GM23338 (cell line): ENCODE measurements around the gene TBX10. TPM values are rescaled to one million over a fixed set of nuclear protein-coding genes. Genes with fewer than 3 reads are reported as not detected.

Source experiments
- ATAC-seq: fragments of 200-7000 bp; cut with Tn5 transposase; 3 replicates; pipeline ENCODE4 v1.9.1; 2020
- DNase-seq: peaks from one replicate; pipeline ENCODE4 v3.0.0-alpha.2; 2015; ENCODE audit warnings: low spot score
- H2AFZ ChIP-seq: fragments of 200-600 bp; sonication (generic); 2 replicates; pipeline ENCODE4 v1.8.0; 2016; ENCODE audit warnings: antibody characterized with exemption, mild to moderate bottlenecking, moderate library complexity
- H3F3A ChIP-seq: fragments of 200-600 bp; sonication (generic); replicated peaks from 2 replicates; pipeline ENCODE4 v1.8.0; 2017; ENCODE audit warnings: antibody characterized with exemption, mixed run types, low read depth
- H3K27ac ChIP-seq: fragments of 200-600 bp; sonication (generic); 2 replicates; pipeline ENCODE4 v1.6.1; 2016; ENCODE audit warnings: low read depth
- H3K27me3 ChIP-seq: fragments of 200-600 bp; sonication (generic); 2 replicates; pipeline ENCODE4 v1.8.0; 2016; ENCODE audit warnings: mild to moderate bottlenecking, mixed run types, moderate library complexity; ENCODE audit not compliant: insufficient read depth
- H3K36me3 ChIP-seq: fragments of 200-600 bp; sonication (generic); 2 replicates; pipeline ENCODE4 v1.8.0; 2016; ENCODE audit warnings: mild to moderate bottlenecking; ENCODE audit not compliant: insufficient read depth
- H3K4me1 ChIP-seq: fragments of 200-600 bp; sonication (generic); 2 replicates; pipeline ENCODE4 v1.8.0; 2016; ENCODE audit warnings: mild to moderate bottlenecking, moderate library complexity; ENCODE audit not compliant: insufficient read depth
- H3K4me2 ChIP-seq: fragments of 200-600 bp; sonication (generic); 2 replicates; pipeline ENCODE4 v1.7.1; 2017; ENCODE audit warnings: mixed run types
- H3K4me3 ChIP-seq: fragments of 200-600 bp; sonication (generic); 2 replicates; pipeline ENCODE4 v1.6.1; 2016; ENCODE audit warnings: mixed run types
- H3K79me2 ChIP-seq: fragments of 200-600 bp; sonication (generic); replicated peaks from 2 replicates; pipeline ENCODE4 v1.8.0; 2017; ENCODE audit warnings: mild to moderate bottlenecking; ENCODE audit not compliant: insufficient read depth
- H3K9me2 ChIP-seq: fragments of 200-600 bp; sonication (generic); 2 replicates; pipeline ENCODE4 v1.8.0; 2017; ENCODE audit not compliant: insufficient read depth
- H4K20me1 ChIP-seq: fragments of 200-600 bp; sonication (generic); replicated peaks from 2 replicates; pipeline ENCODE4 v1.8.0; 2017; ENCODE audit warnings: mild to moderate bottlenecking; ENCODE audit not compliant: insufficient read depth
- H3K27ac Mint-ChIP-seq: 2 replicates; pipeline ENCODE4 v1.8.0; 2020; ENCODE audit warnings: inconsistent platforms, mild to moderate bottlenecking, moderate library complexity, mixed read lengths
- H3K27me3 Mint-ChIP-seq: 3 replicates; pipeline ENCODE4 v1.8.0; 2022; ENCODE audit warnings: low read depth, mild to moderate bottlenecking, moderate library complexity, mixed read lengths, inconsistent platforms; ENCODE audit not compliant: insufficient read depth, poor library complexity
- H3K36me3 Mint-ChIP-seq: 3 replicates; pipeline ENCODE4 v1.8.0; 2021; ENCODE audit warnings: low read depth, mild to moderate bottlenecking, inconsistent platforms, moderate library complexity, mixed read lengths
- H3K4me1 Mint-ChIP-seq: 3 replicates; pipeline ENCODE4 v1.8.0; 2020; ENCODE audit warnings: mild to moderate bottlenecking, inconsistent platforms, mixed read lengths
- H3K4me3 Mint-ChIP-seq: 3 replicates; pipeline ENCODE4 v1.8.0; 2021; ENCODE audit warnings: moderate library complexity, mild to moderate bottlenecking, inconsistent platforms, mixed read lengths
- H3K9me3 Mint-ChIP-seq: 3 replicates; pipeline ENCODE4 v1.8.0; 2020; ENCODE audit warnings: moderate library complexity, mild to moderate bottlenecking, inconsistent platforms, mixed read lengths
- CREB1 ChIP-seq: fragments of 250-450 bp; sonication (Bioruptor Pico); IDR thresholded peaks from 2 replicates; pipeline ENCODE4 v1.5.0; 2020; ENCODE audit warnings: low read depth, mild to moderate bottlenecking, moderate library complexity
- EZH2 ChIP-seq: fragments of 200-600 bp; sonication (generic); IDR thresholded peaks from one replicate; pipeline ENCODE4 v1.8.0; 2017; ENCODE audit warnings: antibody characterized with exemption, mild to moderate bottlenecking, low read depth; ENCODE audit not compliant: unreplicated experiment
- EZH2phosphoT487 ChIP-seq: fragments of 200-600 bp; sonication (generic); IDR thresholded peaks from one replicate; pipeline ENCODE4 v1.8.1; 2018; ENCODE audit warnings: antibody characterized with exemption; ENCODE audit not compliant: unreplicated experiment
- JUNB ChIP-seq: IDR thresholded peaks from one replicate; pipeline ENCODE4 v1.6.1; 2016; ENCODE audit warnings: antibody characterized with exemption; ENCODE audit not compliant: unreplicated experiment
- NANOG ChIP-seq: IDR thresholded peaks from 2 replicates; pipeline ENCODE4 v1.6.1; 2016; ENCODE audit warnings: antibody characterized with exemption, borderline replicate concordance
- POLR2AphosphoS5 ChIP-seq: IDR thresholded peaks from 2 replicates; pipeline ENCODE4 v1.6.1; 2016; ENCODE audit warnings: antibody characterized with exemption, low read depth
- STAT1 ChIP-seq: IDR thresholded peaks from one replicate; pipeline ENCODE4 v1.6.1; 2016; ENCODE audit warnings: antibody characterized with exemption; ENCODE audit not compliant: unreplicated experiment
- ZNF114 ChIP-seq: fragments of 250-450 bp; sonication (Bioruptor Pico); IDR thresholded peaks from 2 replicates; pipeline ENCODE4 v1.5.0; 2020; ENCODE audit warnings: mild to moderate bottlenecking, moderate library complexity
- ZNF331 ChIP-seq: fragments of 250-450 bp; sonication (Bioruptor Pico); IDR thresholded peaks from 2 replicates; pipeline ENCODE4 v1.5.0; 2020; ENCODE audit warnings: low read depth, mild to moderate bottlenecking, moderate library complexity
- polyA plus RNA-seq: library from polyadenylated mRNA; unstranded; fragments of >200 nt; fragmentation: Nextera tagmentation; extraction: Ambion mirVana; gene quantifications from 2 replicates; pipeline ENCODE4 v1.2.1, GENCODE V29; 2016
- total RNA-seq: library from RNA; depleted of rRNA; stranded (reverse); fragments of >200 nt; shearing (Covaris generic); gene quantifications from 2 replicates; pipeline ENCODE4 v1.2.3, GENCODE V29; 2014
- TF ChIP-seq, protein P1 (sequence below): IDR thresholded peaks from 2 replicates; pipeline ENCODE4 v1.6.1; 2016; ENCODE audit warnings: antibody characterized with exemption
- TF ChIP-seq, protein P2 (sequence below): fragments of 250-450 bp; sonication (Bioruptor Pico); IDR thresholded peaks from 2 replicates; pipeline ENCODE4 v1.5.0; 2020; ENCODE audit warnings: mild to moderate bottlenecking, moderate library complexity
- TF ChIP-seq, protein P3 (sequence below), 2 experiments: fragments of 200-600 bp in 1 of 2; sonication (generic) in 1 of 2; conservative IDR thresholded peaks; 2 replicates each; pipeline versions ENCODE4 v1.5.1 to v1.6.1; 2016 to 2017; ENCODE audit warnings: antibody characterized with exemption in 2 of 2, low read depth in 2 of 2, mild to moderate bottlenecking in 2 of 2, moderate library complexity in 1 of 2
- TF ChIP-seq, protein P4 (sequence below): IDR thresholded peaks from one replicate; pipeline ENCODE4 v1.6.1; 2018; ENCODE audit warnings: antibody characterized with exemption; ENCODE audit not compliant: unreplicated experiment

The TBX10 gene
- total and polyA plus RNA-seq, 2 experiments from 2014 or later = 0.10 TPM; not detected in 1

DNA sequence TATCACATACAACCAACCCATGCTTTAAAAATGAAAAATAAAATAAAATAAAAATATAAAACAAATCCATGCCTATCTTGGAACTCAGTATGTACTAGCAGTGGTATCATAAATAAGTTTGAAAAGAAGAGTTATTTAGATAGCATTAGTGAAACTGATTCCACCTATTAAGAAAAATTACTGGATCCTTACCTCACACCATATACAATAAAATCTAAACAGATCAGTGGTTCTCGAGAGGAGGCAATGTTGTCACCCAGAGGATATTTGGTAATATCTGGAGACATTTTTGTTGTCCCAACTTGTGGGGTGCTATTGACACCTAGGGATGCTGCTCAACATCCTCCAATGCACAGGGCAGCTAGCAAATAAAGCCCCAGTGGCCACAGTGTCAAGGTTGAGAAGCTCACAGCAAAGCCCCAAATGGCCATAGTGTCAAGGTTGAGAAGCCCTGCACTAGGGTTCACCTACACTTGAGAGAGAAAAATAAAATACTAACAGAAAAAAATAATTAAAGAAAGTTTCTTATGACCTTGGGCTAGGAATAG, 42.7 kb downstream of the TBX10 start:
- H3K9me3 Mint-ChIP-seq = peaks cover 19% of the 10 kb centered on the region
- no peak for DNase-seq
- Histone ChIP-seq H4K20me1 (no peaks in the 10 kb centered on the region), H3K9me2 (0 out of 2 replicates have a peak, but pooled peaks cover 2% of the 10 kb centered on the region), H3K36me3 (no peaks in the 10 kb centered on the region; the same call in 1 of the 2 replicates), H3K27ac (no peak overlapping the region), H3K27me3 (no peaks in the 10 kb centered on the region), H3K4me3 (no peak overlapping the region), H3K79me2 (no peaks in the 10 kb centered on the region), H3F3A (no peaks in the 10 kb centered on the region), H3K4me2 (no peak overlapping the region), H2AFZ (no peak overlapping the region), H3K4me1 (peaks cover 4% of the 10 kb centered on the region)
- TF ChIP-seq, protein P1, sequence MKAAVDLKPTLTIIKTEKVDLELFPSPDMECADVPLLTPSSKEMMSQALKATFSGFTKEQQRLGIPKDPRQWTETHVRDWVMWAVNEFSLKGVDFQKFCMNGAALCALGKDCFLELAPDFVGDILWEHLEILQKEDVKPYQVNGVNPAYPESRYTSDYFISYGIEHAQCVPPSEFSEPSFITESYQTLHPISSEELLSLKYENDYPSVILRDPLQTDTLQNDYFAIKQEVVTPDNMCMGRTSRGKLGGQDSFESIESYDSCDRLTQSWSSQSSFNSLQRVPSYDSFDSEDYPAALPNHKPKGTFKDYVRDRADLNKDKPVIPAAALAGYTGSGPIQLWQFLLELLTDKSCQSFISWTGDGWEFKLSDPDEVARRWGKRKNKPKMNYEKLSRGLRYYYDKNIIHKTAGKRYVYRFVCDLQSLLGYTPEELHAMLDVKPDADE = no peak
- TF ChIP-seq STAT1 (no peak), POLR2AphosphoS5 (no peak), JUNB (no peak), ZNF114 (CRISPR knock-in tag) (no peak), NANOG (no peak), CREB1 (CRISPR knock-in tag) (no peak), EZH2 (no peak), EZH2phosphoT487 (no peak), ZNF331 (CRISPR knock-in tag) (no peak)
- TF ChIP-seq, protein P2, sequence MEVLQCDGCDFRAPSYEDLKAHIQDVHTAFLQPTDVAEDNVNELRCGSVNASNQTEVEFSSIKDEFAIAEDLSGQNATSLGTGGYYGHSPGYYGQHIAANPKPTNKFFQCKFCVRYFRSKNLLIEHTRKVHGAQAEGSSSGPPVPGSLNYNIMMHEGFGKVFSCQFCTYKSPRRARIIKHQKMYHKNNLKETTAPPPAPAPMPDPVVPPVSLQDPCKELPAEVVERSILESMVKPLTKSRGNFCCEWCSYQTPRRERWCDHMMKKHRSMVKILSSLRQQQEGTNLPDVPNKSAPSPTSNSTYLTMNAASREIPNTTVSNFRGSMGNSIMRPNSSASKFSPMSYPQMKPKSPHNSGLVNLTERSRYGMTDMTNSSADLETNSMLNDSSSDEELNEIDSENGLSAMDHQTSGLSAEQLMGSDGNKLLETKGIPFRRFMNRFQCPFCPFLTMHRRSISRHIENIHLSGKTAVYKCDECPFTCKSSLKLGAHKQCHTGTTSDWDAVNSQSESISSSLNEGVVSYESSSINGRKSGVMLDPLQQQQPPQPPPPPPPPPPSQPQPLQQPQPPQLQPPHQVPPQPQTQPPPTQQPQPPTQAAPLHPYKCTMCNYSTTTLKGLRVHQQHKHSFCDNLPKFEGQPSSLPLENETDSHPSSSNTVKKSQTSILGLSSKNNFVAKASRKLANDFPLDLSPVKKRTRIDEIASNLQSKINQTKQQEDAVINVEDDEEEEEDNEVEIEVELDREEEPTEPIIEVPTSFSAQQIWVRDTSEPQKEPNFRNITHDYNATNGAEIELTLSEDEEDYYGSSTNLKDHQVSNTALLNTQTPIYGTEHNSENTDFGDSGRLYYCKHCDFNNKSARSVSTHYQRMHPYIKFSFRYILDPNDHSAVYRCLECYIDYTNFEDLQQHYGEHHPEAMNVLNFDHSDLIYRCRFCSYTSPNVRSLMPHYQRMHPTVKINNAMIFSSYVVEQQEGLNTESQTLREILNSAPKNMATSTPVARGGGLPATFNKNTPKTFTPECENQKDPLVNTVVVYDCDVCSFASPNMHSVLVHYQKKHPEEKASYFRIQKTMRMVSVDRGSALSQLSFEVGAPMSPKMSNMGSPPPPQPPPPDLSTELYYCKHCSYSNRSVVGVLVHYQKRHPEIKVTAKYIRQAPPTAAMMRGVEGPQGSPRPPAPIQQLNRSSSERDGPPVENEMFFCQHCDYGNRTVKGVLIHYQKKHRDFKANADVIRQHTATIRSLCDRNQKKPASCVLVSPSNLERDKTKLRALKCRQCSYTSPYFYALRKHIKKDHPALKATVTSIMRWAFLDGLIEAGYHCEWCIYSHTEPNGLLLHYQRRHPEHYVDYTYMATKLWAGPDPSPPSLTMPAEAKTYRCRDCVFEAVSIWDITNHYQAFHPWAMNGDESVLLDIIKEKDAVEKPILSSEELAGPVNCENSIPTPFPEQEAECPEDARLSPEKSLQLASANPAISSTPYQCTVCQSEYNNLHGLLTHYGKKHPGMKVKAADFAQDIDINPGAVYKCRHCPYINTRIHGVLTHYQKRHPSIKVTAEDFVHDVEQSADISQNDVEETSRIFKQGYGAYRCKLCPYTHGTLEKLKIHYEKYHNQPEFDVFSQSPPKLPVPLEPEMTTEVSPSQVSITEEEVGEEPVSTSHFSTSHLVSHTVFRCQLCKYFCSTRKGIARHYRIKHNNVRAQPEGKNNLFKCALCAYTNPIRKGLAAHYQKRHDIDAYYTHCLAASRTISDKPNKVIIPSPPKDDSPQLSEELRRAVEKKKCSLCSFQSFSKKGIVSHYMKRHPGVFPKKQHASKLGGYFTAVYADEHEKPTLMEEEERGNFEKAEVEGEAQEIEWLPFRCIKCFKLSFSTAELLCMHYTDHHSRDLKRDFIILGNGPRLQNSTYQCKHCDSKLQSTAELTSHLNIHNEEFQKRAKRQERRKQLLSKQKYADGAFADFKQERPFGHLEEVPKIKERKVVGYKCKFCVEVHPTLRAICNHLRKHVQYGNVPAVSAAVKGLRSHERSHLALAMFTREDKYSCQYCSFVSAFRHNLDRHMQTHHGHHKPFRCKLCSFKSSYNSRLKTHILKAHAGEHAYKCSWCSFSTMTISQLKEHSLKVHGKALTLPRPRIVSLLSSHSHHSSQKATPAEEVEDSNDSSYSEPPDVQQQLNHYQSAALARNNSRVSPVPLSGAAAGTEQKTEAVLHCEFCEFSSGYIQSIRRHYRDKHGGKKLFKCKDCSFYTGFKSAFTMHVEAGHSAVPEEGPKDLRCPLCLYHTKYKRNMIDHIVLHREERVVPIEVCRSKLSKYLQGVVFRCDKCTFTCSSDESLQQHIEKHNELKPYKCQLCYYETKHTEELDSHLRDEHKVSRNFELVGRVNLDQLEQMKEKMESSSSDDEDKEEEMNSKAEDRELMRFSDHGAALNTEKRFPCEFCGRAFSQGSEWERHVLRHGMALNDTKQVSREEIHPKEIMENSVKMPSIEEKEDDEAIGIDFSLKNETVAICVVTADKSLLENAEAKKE (CRISPR knock-in tag) = no peak
- TF ChIP-seq, protein P3, sequence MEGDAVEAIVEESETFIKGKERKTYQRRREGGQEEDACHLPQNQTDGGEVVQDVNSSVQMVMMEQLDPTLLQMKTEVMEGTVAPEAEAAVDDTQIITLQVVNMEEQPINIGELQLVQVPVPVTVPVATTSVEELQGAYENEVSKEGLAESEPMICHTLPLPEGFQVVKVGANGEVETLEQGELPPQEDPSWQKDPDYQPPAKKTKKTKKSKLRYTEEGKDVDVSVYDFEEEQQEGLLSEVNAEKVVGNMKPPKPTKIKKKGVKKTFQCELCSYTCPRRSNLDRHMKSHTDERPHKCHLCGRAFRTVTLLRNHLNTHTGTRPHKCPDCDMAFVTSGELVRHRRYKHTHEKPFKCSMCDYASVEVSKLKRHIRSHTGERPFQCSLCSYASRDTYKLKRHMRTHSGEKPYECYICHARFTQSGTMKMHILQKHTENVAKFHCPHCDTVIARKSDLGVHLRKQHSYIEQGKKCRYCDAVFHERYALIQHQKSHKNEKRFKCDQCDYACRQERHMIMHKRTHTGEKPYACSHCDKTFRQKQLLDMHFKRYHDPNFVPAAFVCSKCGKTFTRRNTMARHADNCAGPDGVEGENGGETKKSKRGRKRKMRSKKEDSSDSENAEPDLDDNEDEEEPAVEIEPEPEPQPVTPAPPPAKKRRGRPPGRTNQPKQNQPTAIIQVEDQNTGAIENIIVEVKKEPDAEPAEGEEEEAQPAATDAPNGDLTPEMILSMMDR (conservative IDR thresholded peaks at IDR 0.05; ENCODE audit: low read depth in 2 of 2) = no peak
- TF ChIP-seq, protein P4, sequence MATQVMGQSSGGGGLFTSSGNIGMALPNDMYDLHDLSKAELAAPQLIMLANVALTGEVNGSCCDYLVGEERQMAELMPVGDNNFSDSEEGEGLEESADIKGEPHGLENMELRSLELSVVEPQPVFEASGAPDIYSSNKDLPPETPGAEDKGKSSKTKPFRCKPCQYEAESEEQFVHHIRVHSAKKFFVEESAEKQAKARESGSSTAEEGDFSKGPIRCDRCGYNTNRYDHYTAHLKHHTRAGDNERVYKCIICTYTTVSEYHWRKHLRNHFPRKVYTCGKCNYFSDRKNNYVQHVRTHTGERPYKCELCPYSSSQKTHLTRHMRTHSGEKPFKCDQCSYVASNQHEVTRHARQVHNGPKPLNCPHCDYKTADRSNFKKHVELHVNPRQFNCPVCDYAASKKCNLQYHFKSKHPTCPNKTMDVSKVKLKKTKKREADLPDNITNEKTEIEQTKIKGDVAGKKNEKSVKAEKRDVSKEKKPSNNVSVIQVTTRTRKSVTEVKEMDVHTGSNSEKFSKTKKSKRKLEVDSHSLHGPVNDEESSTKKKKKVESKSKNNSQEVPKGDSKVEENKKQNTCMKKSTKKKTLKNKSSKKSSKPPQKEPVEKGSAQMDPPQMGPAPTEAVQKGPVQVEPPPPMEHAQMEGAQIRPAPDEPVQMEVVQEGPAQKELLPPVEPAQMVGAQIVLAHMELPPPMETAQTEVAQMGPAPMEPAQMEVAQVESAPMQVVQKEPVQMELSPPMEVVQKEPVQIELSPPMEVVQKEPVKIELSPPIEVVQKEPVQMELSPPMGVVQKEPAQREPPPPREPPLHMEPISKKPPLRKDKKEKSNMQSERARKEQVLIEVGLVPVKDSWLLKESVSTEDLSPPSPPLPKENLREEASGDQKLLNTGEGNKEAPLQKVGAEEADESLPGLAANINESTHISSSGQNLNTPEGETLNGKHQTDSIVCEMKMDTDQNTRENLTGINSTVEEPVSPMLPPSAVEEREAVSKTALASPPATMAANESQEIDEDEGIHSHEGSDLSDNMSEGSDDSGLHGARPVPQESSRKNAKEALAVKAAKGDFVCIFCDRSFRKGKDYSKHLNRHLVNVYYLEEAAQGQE = no peak
- no peak overlapping the region for H3K4me3 Mint-ChIP-seq
- no peak overlapping the region for H3K27ac Mint-ChIP-seq
- no peak for ATAC-seq
- peaks cover 12% of the 10 kb centered on the region for H3K4me1 Mint-ChIP-seq
- no peaks in the 10 kb centered on the region; the same call in 2 of the 3 replicates for H3K36me3 Mint-ChIP-seq
- H3K27me3 Mint-ChIP-seq = peaks cover 14% of the 10 kb centered on the region
